IPS-20b (cell line): ENCODE data around the gene CD53.

Experiments used
- H3K27ac ChIP-seq: one replicate; pipeline ENCODE4 v1.5.1; 2013; ENCODE audit warnings: low read length
- H3K27me3 ChIP-seq: 2 replicates; pipeline ENCODE4 v1.6.1; 2013; ENCODE audit warnings: mild to moderate bottlenecking, low read length, inconsistent platforms; ENCODE audit not compliant: insufficient read depth
- H3K36me3 ChIP-seq: 2 replicates; pipeline ENCODE4 v1.6.1; 2013; ENCODE audit warnings: low read depth, mild to moderate bottlenecking, inconsistent platforms, low read length, moderate library complexity; ENCODE audit not compliant: insufficient read depth
- H3K4me1 ChIP-seq: 2 replicates; pipeline ENCODE4 v1.6.1; 2013; ENCODE audit warnings: mild to moderate bottlenecking, control low read depth, inconsistent platforms, low read length, moderate library complexity; ENCODE audit not compliant: insufficient read depth
- H3K4me3 ChIP-seq: 2 replicates; pipeline ENCODE4 v1.5.1; 2013; ENCODE audit warnings: mild to moderate bottlenecking, low read length, inconsistent platforms
- H3K9ac ChIP-seq: 2 replicates; pipeline ENCODE4 v1.6.1; 2013; ENCODE audit warnings: low read depth, mild to moderate bottlenecking, inconsistent platforms, low read length, moderate library complexity
- H3K9me3 ChIP-seq: 2 replicates; pipeline ENCODE4 v1.6.1; 2013; ENCODE audit warnings: mild to moderate bottlenecking, low read depth, low read length, inconsistent platforms; ENCODE audit not compliant: insufficient read depth

Gene CD53

GRCh38 chr1:110877776-110878175 is 4.8 kb downstream of the CD53 start:
- Histone ChIP-seq H3K9ac (no peak overlapping the region), H3K27me3 (no peaks in the 10 kb centered on the region), H3K4me1 (no peaks in the 10 kb centered on the region), H3K36me3 (no peaks in the 10 kb centered on the region), H3K4me3 (no peak overlapping the region), H3K27ac (no peak overlapping the region), H3K9me3 (no peaks in the 10 kb centered on the region)

DNA sequence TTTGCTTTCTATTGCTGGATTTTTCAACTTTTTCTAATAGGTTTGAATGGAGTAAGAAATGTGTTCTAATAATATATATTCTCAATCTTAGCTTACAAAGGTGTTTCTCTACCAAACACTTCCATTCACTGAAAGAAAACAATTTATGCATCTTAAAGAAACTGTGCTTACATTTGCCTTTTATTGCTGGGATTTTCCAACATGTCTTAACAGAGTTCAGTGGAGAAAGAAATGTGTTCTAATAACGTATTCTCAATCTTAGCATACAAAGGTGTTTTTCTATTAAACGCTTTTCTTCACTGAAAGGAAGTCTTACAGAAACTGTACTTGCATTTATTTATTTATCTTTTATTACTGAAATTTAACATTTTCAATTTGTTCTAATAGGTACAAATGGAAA is 5.6 kb downstream of the CD53 start:
- Histone ChIP-seq H3K27me3 (no peaks in the 10 kb centered on the region), H3K9ac (no peak overlapping the region), H3K36me3 (no peaks in the 10 kb centered on the region), H3K9me3 (no peaks in the 10 kb centered on the region), H3K4me1 (no peaks in the 10 kb centered on the region), H3K4me3 (no peak overlapping the region), H3K27ac (no peak overlapping the region)

- H3K9me3 ChIP-seq: no peaks in the 10 kb centered on the region
- no peak overlapping the region for H3K4me3 ChIP-seq
- no peak overlapping the region for H3K27ac ChIP-seq
- H3K36me3 ChIP-seq: no peaks in the 10 kb centered on the region
- no peak overlapping the region for H3K9ac ChIP-seq
- no peaks in the 10 kb centered on the region for H3K4me1 ChIP-seq
- H3K27me3 ChIP-seq: no peaks in the 10 kb centered on the region
These were observed 6.0 kb downstream of the CD53 start for GRCh38 chr1:110878993-110879392.

- Histone ChIP-seq H3K9ac (no peak overlapping the region), H3K4me3 (no peak overlapping the region), H3K9me3 (no peaks in the 10 kb centered on the region), H3K4me1 (no peaks in the 10 kb centered on the region), H3K27me3 (no peaks in the 10 kb centered on the region; the same call in 1 of the 2 replicates), H3K27ac (no peak overlapping the region), H3K36me3 (no peaks in the 10 kb centered on the region)
These were observed 7.0 kb downstream of the CD53 start for GRCh38 chr1:110879758-110880606.

DNA sequence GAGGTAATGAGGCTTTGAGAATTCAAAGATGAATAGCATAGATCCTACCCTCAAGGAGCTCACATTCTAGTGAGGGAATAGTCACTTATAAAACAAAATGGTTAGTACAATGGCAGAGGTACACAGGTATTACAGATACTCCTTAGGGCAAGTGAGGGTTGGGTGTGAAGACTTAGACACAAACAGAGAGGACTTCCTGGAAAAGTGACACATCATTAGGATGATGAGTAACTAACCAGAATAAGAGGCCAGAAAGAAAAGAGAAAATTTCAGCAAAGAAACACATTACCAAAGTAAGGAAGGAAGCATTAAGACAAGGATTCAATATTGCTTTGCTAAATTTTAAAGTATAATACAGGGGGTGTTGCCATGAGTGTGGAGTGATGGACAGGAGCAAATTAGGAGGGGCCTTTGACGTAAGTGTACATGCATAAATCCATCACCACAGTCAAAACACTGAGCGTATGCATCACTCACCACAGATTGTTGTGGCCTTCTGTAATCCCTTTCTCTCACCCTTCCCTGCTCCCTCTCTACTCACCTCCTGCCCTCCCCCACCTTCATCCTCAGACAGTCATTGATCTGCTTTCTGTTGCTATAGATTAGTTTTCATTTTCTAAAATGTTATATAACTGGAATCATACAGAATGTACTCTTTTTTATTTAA is 7.9 kb downstream of the CD53 start:
- Histone ChIP-seq H3K4me3 (no peak overlapping the region), H3K36me3 (no peaks in the 10 kb centered on the region), H3K27me3 (no peaks in the 10 kb centered on the region; the same call in 1 of the 2 replicates), H3K27ac (no peak overlapping the region), H3K9ac (no peak overlapping the region), H3K4me1 (no peaks in the 10 kb centered on the region), H3K9me3 (no peaks in the 10 kb centered on the region)

- no peaks in the 10 kb centered on the region for H3K4me1 ChIP-seq
- no peaks in the 10 kb centered on the region for H3K9me3 ChIP-seq
- H3K27me3 ChIP-seq: no peaks in the 10 kb centered on the region; the same call in 1 of the 2 replicates
- H3K27ac ChIP-seq: no peak overlapping the region
- no peak overlapping the region for H3K4me3 ChIP-seq
- H3K36me3 ChIP-seq: no peaks in the 10 kb centered on the region
- no peak overlapping the region for H3K9ac ChIP-seq
These were observed 15.1 kb downstream of the CD53 start for GRCh38 chr1:110888049-110888448.

- Histone ChIP-seq H3K9me3 (no peaks in the 10 kb centered on the region), H3K27me3 (no peaks in the 10 kb centered on the region; the same call in 1 of the 2 replicates), H3K27ac (no peak overlapping the region), H3K36me3 (no peaks in the 10 kb centered on the region), H3K4me3 (no peak overlapping the region), H3K9ac (no peak overlapping the region), H3K4me1 (no peaks in the 10 kb centered on the region)
These were observed 15.7 kb downstream of the CD53 start for GRCh38 chr1:110888641-110889040.

DNA sequence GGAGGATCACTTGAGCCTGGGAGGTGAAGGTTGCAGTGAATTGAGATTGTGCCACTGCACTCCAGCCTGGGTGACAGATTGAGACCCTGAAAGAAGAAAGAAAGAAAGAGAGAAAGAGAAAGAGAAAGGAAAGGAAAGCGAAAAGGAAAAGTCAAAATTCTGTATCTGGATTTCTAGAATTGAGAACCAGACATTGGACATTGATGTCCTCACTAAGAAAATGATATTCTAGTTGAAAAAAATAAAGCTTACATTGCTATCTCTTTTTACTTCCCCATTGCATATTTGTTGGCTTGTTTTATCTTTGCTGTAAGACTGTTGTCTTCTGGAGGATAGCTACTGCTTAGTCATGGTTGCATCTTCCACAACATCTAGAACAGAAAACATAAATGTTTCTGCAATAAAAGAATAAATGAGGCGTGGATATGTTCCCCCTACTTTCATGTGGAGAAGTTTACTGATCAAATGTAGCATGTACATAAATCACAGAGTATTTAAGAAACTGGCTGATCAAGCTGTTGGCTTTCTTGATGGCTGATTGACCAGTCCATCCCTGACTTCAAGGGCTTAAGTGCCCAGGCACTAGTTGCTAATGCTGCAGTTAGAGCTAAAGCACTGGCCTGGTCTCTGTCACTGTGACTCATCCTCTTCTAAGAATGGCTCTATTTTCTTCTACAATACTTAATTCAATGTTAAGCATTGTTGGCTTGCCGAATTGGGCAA is 17.7 kb downstream of the CD53 start:
- no peak overlapping the region for H3K9ac ChIP-seq
- H3K36me3 ChIP-seq: no peaks in the 10 kb centered on the region
- H3K4me1 ChIP-seq: no peaks in the 10 kb centered on the region
- no peaks in the 10 kb centered on the region for H3K9me3 ChIP-seq
- no peaks in the 10 kb centered on the region; the same call in 1 of the 2 replicates for H3K27me3 ChIP-seq
- H3K4me3 ChIP-seq: no peak overlapping the region
- H3K27ac ChIP-seq: no peak overlapping the region

DNA sequence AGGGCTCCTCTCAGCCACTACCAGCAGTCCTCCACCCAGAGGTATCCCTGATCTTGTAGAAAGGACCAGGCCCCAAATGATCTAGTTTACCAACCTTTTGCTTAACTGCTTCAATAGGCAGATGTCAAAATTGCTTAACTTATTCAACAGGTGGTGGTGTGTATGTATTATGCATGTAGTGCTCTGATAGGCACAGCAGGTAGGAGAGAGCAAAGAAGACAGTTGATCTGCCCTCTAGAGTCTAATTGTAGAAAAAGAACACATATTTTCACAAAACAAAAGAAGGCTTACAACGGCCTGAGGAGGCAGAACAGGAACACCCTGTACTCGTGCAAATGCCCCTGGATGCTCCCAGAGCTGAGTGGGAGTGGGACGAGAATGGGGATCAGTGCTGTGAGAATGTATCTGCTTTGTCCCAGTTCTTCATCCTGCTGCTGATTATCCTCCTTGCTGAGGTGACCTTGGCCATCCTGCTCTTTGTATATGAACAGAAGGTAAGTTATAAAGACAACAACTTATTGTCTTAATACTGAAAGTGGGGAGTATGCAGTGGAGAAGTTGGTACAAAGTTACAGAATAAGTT is 21.1 kb downstream of the CD53 start:
- Histone ChIP-seq H3K9me3 (no peaks in the 10 kb centered on the region), H3K9ac (no peak overlapping the region), H3K4me3 (no peak overlapping the region), H3K27ac (no peak overlapping the region), H3K27me3 (no peaks in the 10 kb centered on the region; the same call in 1 of the 2 replicates), H3K36me3 (no peaks in the 10 kb centered on the region), H3K4me1 (no peaks in the 10 kb centered on the region)

DNA sequence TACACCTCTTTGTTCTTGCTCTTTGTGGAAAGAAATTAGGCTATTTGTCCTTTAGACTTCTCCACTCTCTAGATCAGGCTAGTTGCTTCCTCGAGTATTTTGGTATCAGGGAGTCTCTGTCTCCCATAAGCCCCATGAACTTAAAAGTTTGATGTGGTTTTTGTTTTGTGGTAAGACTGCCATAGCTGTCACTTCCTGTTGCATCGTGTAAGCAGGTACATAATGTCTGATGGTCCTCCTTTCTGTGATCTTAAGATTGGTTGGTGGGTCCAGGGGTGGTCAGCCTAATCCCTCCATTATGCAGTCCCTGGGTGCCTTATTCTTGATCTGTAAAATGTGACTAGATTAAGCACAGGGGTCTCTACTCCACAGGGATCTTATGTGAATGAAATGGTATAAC is 23.1 kb downstream of the CD53 start:
- Histone ChIP-seq H3K36me3 (no peaks in the 10 kb centered on the region), H3K27ac (no peak overlapping the region)

GRCh38 chr1:110897681-110898080 is 24.7 kb downstream of the CD53 start:
- Histone ChIP-seq H3K27ac (no peak overlapping the region), H3K27me3 (no peaks in the 10 kb centered on the region; the same call in 1 of the 2 replicates), H3K36me3 (no peaks in the 10 kb centered on the region), H3K4me3 (no peak overlapping the region), H3K4me1 (no peaks in the 10 kb centered on the region), H3K9ac (no peak overlapping the region), H3K9me3 (no peaks in the 10 kb centered on the region)

More for the DNA sequence above, 23.1 kb downstream of the CD53 start:
- Histone ChIP-seq H3K4me3 (no peak overlapping the region), H3K27me3 (no peaks in the 10 kb centered on the region; the same call in 1 of the 2 replicates), H3K9ac (no peak overlapping the region), H3K4me1 (no peaks in the 10 kb centered on the region), H3K9me3 (no peaks in the 10 kb centered on the region)
